Measurements from ENCODE around the gene DPH1.

GRCh38 chr17:2085648-2085949, 55.6 kb downstream of the DPH1 start:
- TF ChIP-seq CTCF (conservative IDR thresholded peaks at IDR 0.05; ENCODE audit: low read length) (no peak), EZH2phosphoT487 (IDR thresholded peaks at IDR 0.05; ENCODE audit: borderline replicate concordance) (no peak)
